Erythroblast (primary cell): ENCODE measurements around the gene DNASE1.

Experiments
- GATA1 ChIP-seq: IDR thresholded peaks from 2 replicates; pipeline ENCODE4 v1.6.1; 2011; ENCODE audit warnings: low read depth, mild to moderate bottlenecking, control low read depth, low read length, moderate library complexity
- POLR2A ChIP-seq: IDR thresholded peaks from 2 replicates; pipeline ENCODE4 v1.6.1; 2011; ENCODE audit warnings: mild to moderate bottlenecking, low read length

GRCh38 chr16:3654249-3654991, at the start of gene DNASE1:
- TF ChIP-seq POLR2A (no peak), GATA1 (no peak)
